ENCODE results near the gene PARP3. TPM values are rescaled to one million over a fixed set of nuclear protein-coding genes. Genes with fewer than 3 reads are reported as not detected.

The PARP3 gene
- total RNA-seq, 2 experiments from 2014 or later = 10.6 to 12.2 TPM

DNA sequence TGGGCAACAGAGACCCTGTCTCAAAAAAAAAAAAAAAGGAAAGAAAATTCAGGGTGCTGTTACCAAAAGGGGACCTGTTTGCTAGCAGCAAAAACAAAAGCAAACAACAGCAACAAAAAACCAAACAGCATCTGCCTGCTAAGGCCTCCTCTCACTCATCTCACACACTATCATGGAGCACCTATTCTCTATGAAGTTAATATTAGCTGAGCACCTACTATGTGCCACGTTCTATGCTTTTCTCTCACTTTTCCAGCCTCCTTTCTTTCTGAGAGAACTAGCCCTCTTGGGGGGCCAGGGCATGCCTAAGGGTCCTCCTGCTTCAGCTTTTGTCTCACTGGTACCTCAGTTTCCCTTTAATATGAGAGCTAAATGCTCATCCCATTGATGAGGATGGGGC is 12.6 kb downstream of the PARP3 start:
- H3K9me3 Mint-ChIP-seq (ENCODE audit: low read depth) = no peaks in the 10 kb centered on the region
- H3K36me3 Mint-ChIP-seq (ENCODE audit: low read depth) = peaks cover 1% of the 10 kb centered on the region
- peaks cover 4% of the 10 kb centered on the region for H3K4me1 Mint-ChIP-seq
- no peak overlapping the region for H3K27ac Mint-ChIP-seq
- POLR2A ChIA-PET = interaction anchor here (0.6 kb wide), 1 partner anchor 121 kb away, joined by 3 read pairs; no protein-coding TSS in a partner anchor
- intact Hi-C loops (cut with DNase I, micrococcal nuclease) = no loop called here
- CTCF ChIA-PET = interaction anchor here (0.5 to 1.5 kb wide), 5 partner anchors 9 to 198 kb away, joined by 3 to 5 read pairs (median 4); partner anchors contain the start of genes ABHD14B and PARP3
- ATAC-seq (no peak), DNase-seq (no peak)
- H3K4me3 Mint-ChIP-seq = no peak overlapping the region
- H3K27me3 Mint-ChIP-seq = peaks cover 22% of the 10 kb centered on the region

DNA sequence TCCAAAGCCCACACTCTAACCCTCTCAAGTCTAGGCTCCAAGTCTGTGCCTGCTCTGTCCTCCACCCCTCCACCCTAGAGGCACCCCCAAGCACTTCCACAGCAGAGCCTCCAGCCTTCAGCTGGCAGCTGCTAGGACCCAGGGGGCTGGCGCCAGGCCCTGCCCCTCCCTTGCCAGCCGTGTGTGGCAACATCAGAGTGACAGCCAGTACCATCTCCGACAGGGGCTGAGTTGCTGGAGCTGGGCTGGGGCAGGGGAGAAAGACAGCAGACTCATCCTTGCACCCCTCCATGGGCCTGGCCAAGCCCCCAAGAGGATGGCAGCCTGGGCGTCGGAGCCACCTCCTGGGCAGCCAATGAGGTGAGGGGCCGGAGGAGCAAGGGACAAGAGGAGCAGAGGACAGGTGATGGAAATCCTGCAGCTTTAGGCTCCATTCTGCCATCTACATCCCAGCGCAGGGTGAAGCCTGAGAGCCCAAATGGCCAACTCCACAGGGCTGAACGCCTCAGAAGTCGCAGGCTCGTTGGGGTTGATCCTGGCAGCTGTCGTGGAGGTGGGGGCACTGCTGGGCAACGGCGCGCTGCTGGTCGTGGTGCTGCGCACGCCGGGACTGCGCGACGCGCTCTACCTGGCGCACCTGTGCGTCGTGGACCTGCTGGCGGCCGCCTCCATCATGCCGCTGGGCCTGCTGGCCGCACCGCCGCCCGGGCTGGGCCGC is 13.2 kb downstream of the PARP3 start, which contains the start of gene GPR62:
Gene GPR62 (plus strand): TSS at position 207 of the 718 bp plus-strand sequence. CDS start 272 bp downstream, at position 479.
- intact Hi-C loops (cut with DNase I, micrococcal nuclease) = no loop called here
- Mint-ChIP-seq H3K27me3 (peaks cover 22% of the 10 kb centered on the region), H3K27ac (no peak within 1 kb of the TSS), H3K4me1 (peaks cover 4% of the 10 kb centered on the region), H3K9me3 (ENCODE audit: low read depth) (no peaks in the 10 kb centered on the region), H3K4me3 (no peak within 1 kb of the TSS), H3K36me3 (ENCODE audit: low read depth) (peaks cover 1% of the 10 kb centered on the region)
- CTCF ChIA-PET = interaction anchor here (1.0 to 1.5 kb wide), 3 partner anchors 10 to 19 kb away, joined by 4 to 5 read pairs (median 5); partner anchors contain the start of genes ABHD14B and PARP3
- ATAC-seq (no peak), DNase-seq (no peak)
- POLR2A ChIA-PET = no interaction called here

DNA sequence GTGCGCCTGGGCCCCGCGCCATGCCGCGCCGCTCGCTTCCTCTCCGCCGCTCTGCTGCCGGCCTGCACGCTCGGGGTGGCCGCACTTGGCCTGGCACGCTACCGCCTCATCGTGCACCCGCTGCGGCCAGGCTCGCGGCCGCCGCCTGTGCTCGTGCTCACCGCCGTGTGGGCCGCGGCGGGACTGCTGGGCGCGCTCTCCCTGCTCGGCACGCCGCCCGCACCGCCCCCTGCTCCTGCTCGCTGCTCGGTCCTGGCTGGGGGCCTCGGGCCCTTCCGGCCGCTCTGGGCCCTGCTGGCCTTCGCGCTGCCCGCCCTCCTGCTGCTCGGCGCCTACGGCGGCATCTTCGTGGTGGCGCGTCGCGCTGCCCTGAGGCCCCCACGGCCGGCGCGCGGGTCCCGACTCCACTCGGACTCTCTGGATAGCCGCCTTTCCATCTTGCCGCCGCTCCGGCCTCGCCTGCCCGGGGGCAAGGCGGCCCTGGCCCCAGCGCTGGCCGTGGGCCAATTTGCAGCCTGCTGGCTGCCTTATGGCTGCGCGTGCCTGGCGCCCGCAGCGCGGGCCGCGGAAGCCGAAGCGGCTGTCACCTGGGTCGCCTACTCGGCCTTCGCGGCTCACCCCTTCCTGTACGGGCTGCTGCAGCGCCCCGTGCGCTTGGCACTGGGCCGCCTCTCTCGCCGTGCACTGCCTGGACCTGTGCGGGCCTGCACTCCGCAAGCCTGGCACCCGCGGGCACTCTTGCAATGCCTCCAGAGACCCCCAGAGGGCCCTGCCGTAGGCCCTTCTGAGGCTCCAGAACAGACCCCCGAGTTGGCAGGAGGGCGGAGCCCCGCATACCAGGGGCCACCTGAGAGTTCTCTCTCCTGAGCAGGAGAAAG is 14.0 kb downstream of the PARP3 start:
- Mint-ChIP-seq H3K4me1 (peaks cover 4% of the 10 kb centered on the region), H3K27ac (no peak overlapping the region), H3K27me3 (peaks cover 22% of the 10 kb centered on the region), H3K9me3 (ENCODE audit: low read depth) (no peaks in the 10 kb centered on the region), H3K36me3 (ENCODE audit: low read depth) (peaks cover 1% of the 10 kb centered on the region), H3K4me3 (no peak overlapping the region)
- POLR2A ChIA-PET = interaction anchor here (0.6 kb wide), 1 partner anchor 37 kb away, joined by 4 read pairs; no protein-coding TSS in a partner anchor
- ATAC-seq (peak; percentile 76), DNase-seq (peak; percentile 61)
- intact Hi-C loops (cut with DNase I, micrococcal nuclease) = no loop called here
- CTCF ChIA-PET = interaction anchor here (1.0 kb wide), 1 partner anchor 18 kb away, joined by 3 read pairs; the partner anchor contains the start of gene ABHD14B

DNA sequence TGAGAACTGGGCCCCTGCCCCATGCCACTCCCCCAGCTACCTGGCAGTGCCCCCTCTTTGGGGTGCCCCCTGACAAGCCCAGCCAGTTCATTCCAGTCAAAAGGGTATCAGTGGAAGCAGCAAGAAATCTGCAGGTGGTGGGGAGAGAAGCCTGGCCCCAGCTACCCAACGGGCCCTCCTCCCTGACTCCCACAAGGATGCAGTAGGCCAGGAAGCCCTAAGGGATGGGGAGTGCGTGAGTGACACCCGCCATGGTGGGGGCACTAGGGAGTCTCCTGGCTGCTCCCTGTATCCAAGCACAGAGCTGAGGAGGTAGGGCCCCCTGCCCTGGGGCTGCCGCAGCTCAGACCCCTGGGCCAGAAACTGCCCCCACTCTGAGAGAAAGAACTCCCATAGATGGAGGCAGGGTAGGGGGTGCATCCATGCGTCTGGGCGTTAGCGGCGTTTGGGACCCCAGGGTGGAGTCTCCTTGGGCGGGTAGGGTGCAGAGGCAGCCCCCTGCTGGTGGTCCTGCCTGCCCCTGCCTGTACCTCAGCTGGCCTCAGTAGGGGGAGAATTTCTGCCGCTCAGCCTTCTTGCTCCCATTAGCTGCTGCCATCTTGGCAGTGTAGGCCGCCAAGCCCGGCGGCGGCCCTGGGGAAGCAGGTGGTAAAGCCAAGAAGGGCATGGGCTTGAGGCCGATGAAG is 15.5 kb downstream of the PARP3 start:
- DNase-seq (no peak), ATAC-seq (no peak)
- H3K27me3 Mint-ChIP-seq = peaks cover 20% of the 10 kb centered on the region
- H3K27ac Mint-ChIP-seq = no peak overlapping the region
- H3K9me3 Mint-ChIP-seq (ENCODE audit: low read depth) = no peaks in the 10 kb centered on the region
- intact Hi-C loops (cut with DNase I, micrococcal nuclease) = no loop called here
- H3K36me3 Mint-ChIP-seq (ENCODE audit: low read depth) = peaks cover 1% of the 10 kb centered on the region
- peaks cover 4% of the 10 kb centered on the region for H3K4me1 Mint-ChIP-seq
- no peak overlapping the region for H3K4me3 Mint-ChIP-seq
- POLR2A ChIA-PET = no interaction called here
- CTCF ChIA-PET = interaction anchor here (0.6 to 1.1 kb wide), 5 partner anchors 11 to 1574 kb away, joined by 3 to 5 read pairs (median 4); partner anchors contain the start of genes ABHD14B, ACY1, PARP3 and RRP9

DNA sequence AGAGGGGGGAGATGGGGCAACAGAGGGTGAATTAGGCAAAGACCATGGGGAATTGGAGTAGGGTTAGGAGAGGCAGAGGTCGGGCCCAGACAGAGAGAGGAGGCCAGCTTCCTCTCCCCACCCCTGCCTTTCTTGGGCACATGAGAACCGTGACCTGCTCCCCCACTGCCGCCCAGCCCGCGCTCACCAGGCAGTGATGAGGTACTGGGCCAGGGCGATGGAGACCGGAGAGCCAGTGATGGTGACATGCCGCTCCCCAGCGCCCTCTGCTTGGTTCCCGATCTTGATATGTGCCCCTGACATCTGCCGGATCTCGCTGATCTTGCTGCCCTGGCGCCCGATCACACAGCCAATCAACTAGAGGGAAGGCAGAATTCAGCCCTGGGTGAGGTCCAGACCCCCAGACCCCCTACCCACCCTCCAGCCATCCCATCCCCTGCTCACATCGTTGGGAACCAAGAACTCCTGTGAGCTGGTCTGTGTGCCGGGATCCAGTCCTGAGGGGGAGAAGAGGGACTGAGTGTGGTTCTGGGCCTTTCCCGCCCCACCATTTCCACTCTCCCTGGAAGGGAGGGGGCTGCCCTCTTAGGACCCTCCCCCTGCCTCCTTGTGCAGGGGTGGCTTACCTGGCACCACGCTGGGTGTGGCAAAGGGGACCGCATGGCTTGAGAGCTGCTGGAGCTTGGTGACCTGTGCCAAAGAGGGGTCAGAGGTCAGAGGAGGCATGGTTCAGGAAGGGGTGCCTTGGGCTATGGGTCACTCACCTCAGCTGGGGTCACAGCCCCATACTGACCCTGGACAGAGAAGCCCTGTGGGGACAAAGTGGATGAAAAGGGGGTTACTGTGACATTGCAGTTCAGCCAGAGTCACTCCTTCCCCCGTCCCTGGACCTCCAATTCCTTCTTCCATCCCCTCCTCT is 16.7 kb downstream of the PARP3 start:
- Mint-ChIP-seq H3K4me3 (no peak overlapping the region), H3K4me1 (peaks cover 4% of the 10 kb centered on the region), H3K27me3 (peaks cover 15% of the 10 kb centered on the region), H3K9me3 (ENCODE audit: low read depth) (no peaks in the 10 kb centered on the region), H3K27ac (no peak overlapping the region), H3K36me3 (ENCODE audit: low read depth) (peaks cover 1% of the 10 kb centered on the region)
- POLR2A ChIA-PET = no interaction called here
- no peak for DNase-seq
- ATAC-seq = no peak
- CTCF ChIA-PET = no interaction called here
- intact Hi-C loops (cut with DNase I, micrococcal nuclease) = no loop called here

DNA sequence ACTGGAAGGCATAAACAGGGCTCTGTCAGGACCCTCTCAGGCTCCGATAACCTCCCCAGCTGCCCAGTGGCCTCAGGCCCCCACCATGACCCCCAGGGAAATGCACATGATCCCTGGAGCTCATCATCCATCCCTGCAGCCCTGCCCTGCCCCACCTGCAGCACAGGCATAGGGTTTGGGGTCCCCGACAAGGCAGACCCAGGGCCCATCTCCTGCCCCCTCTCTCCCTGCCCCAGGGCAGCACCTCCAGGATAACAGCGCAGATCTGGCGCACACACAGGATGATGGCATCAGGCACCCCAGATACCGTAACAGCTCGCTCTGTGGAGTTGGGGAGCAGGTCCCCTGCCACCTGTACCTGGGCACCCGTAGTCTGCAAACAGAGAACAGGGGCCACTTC is 17.5 kb downstream of the PARP3 start:
- H3K27ac Mint-ChIP-seq = no peak overlapping the region
- no peak overlapping the region for H3K4me3 Mint-ChIP-seq
- H3K4me1 Mint-ChIP-seq = peaks cover 4% of the 10 kb centered on the region
- ATAC-seq = no peak
- peaks cover 9% of the 10 kb centered on the region for H3K27me3 Mint-ChIP-seq
- H3K36me3 Mint-ChIP-seq (ENCODE audit: low read depth) = peaks cover 1% of the 10 kb centered on the region
- no peaks in the 10 kb centered on the region for H3K9me3 Mint-ChIP-seq (ENCODE audit: low read depth)
- POLR2A ChIA-PET = no interaction called here
- intact Hi-C loops (cut with DNase I, micrococcal nuclease) = no loop called here
- CTCF ChIA-PET = no interaction called here
- DNase-seq = no peak

DNA sequence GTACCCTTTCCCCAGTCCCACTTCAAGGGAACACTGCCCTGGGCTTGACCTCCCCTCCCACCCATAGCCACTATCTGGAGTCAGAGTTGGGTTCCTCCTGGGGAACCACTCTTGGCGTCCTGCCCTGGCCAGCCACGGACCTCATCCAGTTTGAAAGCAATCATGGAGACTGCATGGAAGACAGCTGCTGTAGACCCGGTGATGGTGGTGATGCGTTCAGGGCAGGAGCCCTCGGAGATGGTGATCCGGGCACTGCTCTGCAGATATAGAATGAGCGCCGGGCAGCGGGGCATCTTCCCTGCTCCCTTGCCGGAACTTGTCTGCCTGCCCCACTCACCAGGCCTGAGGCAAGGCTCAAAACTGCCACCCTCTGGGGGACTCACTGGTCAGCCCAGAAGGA is 18.2 kb downstream of the PARP3 start:
- CTCF ChIA-PET = interaction anchor here (1.8 kb wide), 1 partner anchor 14 kb away, joined by 5 read pairs; the partner anchor contains the start of genes ABHD14A and ABHD14B
- Mint-ChIP-seq H3K4me3 (no peak overlapping the region), H3K27me3 (peaks cover 2% of the 10 kb centered on the region), H3K4me1 (peaks cover 4% of the 10 kb centered on the region), H3K27ac (no peak overlapping the region), H3K36me3 (ENCODE audit: low read depth) (peaks cover 1% of the 10 kb centered on the region), H3K9me3 (ENCODE audit: low read depth) (no peaks in the 10 kb centered on the region)
- ATAC-seq (no peak), DNase-seq (no peak)
- POLR2A ChIA-PET = no interaction called here
- intact Hi-C loops (cut with DNase I, micrococcal nuclease) = no loop called here

DNA sequence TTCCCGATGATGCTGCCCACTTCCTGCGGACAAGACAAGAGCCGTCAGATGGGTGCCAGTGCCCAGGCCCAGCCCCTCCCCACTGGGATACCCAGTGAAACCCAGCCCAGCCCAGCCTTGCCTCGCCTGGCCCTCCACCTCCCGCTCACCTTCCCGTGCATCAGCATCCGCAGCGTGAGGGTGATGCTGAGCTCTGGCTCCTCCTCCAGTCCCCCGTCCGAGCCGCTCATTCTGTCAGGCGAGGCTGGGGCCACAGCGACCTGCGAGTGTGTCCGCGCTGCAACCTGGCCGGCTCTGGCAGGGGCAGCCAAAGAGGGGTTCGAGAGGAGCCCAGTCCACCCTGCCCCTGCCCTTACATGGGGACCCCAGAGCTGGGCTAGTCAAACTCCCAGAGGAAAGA is 18.8 kb downstream of the PARP3 start:
- ChIA-PET POLR2A (no interaction called here), CTCF (interaction anchor here (1.1 to 1.8 kb wide), 2 partner anchors 13 to 19 kb away, joined by 5 to 6 read pairs; partner anchors contain the start of genes ABHD14A, ABHD14B and RRP9)
- no peak overlapping the region for H3K4me3 Mint-ChIP-seq
- no peak for DNase-seq
- H3K4me1 Mint-ChIP-seq = peaks cover 4% of the 10 kb centered on the region
- ATAC-seq = no peak
- no peak overlapping the region for H3K27ac Mint-ChIP-seq
- intact Hi-C loops (cut with DNase I, micrococcal nuclease) = no loop called here
- H3K27me3 Mint-ChIP-seq = peaks cover 2% of the 10 kb centered on the region
- H3K9me3 Mint-ChIP-seq (ENCODE audit: low read depth) = no peaks in the 10 kb centered on the region
- H3K36me3 Mint-ChIP-seq (ENCODE audit: low read depth) = peaks cover 1% of the 10 kb centered on the region

DNA sequence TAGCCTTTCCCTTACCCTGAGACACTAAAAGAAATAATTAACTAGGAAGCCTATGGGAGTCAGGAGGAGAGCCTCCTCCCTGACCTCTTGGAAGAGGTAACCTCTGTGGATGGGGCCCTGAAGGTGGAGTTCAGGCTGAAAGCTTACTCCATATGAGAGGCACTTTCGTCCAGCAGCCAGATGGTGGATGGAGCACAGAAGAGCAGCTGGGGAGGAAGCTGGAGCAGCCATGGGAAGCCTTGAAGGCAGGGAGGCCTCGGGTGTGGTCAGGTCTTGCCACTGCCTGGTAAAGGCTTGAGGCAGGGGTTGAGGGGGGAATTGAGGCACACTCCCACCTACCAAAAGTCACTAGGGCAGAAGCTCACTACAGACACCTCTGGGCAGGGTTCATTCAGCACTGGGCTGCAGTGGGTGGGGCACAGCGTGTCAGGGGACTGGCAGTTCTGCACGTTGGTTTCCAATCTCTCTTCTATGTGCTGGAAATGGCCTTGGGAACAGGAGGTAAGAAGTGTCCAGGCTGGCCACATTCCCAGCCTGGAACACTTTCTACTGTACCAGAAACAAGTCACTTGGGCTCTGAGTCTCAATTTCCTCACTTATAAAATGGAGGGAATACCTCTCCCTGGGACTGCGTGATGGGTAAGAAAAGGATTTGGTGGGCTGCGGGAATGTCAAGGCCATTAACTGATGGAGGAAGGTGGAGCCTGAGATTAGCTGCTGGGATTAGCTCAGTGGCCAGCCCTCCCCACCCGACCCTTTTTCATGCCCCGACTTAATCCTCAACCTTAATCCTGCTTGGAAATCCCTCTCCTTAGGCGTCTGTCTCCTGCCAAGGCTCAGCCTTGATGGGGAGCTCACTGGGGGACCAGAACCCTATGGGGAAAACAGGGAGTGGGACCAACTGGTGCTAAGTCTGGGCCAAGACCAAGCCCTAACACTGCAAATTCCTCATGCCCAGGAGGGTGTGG is 19.7 kb downstream of the PARP3 start:
- H3K4me3 Mint-ChIP-seq = no peak overlapping the region
- ChIA-PET POLR2A (no interaction called here), CTCF (interaction anchor here (1.1 to 3.1 kb wide), 5 partner anchors 12 to 20 kb away, joined by 5 to 14 read pairs (median 6); partner anchors contain the start of genes ABHD14A, ABHD14B, PARP3 and RRP9)
- no peak for ATAC-seq
- intact Hi-C loops (cut with DNase I, micrococcal nuclease) = no loop called here
- H3K4me1 Mint-ChIP-seq = peaks cover 2% of the 10 kb centered on the region
- peaks cover 1% of the 10 kb centered on the region for H3K36me3 Mint-ChIP-seq (ENCODE audit: low read depth)
- DNase-seq = no peak
- no peak overlapping the region for H3K27ac Mint-ChIP-seq
- H3K27me3 Mint-ChIP-seq = no peaks in the 10 kb centered on the region
- H3K9me3 Mint-ChIP-seq (ENCODE audit: low read depth) = no peaks in the 10 kb centered on the region
